ENCODE results near the gene PLCXD1.
"Not testable (repeated sequence)": the region's sequence is repeated elsewhere in the genome, so short reads cannot be mapped to it uniquely, and the experiment has no call there.

Gene PLCXD1

GRCh38 chrX:350534-351323 is 69.5 kb downstream of the PLCXD1 start:
- Histone ChIP-seq H3K27me3 (ENCODE audit: control insufficient read depth, insufficient read depth, low read length) (no peaks in the 10 kb centered on the region), H3K9ac (ENCODE audit: low read depth, low read length) (no peak overlapping the region), H3K4me3 (ENCODE audit: low read depth, low read length) (no peak overlapping the region), H3K36me3 (ENCODE audit: control insufficient read depth, insufficient read depth, low read length) (peaks cover 36% of the 10 kb centered on the region), H3K9me3 (ENCODE audit: control insufficient read depth, insufficient read depth, low read length) (no peaks in the 10 kb centered on the region), H3K27ac (ENCODE audit: low read depth, low read length) (no peak overlapping the region), H3K4me1 (ENCODE audit: control insufficient read depth, insufficient read depth, low read length) (no peaks in the 10 kb centered on the region)

- not testable (repeated sequence) for H3K4me3 ChIP-seq (ENCODE audit: low read depth, low read length); H3K9me3 ChIP-seq (ENCODE audit: control insufficient read depth, insufficient read depth, low read length); H3K9ac ChIP-seq (ENCODE audit: low read depth, low read length); H3K27ac ChIP-seq (ENCODE audit: low read depth, low read length); H3K4me1 ChIP-seq (ENCODE audit: control insufficient read depth, insufficient read depth, low read length); H3K27me3 ChIP-seq (ENCODE audit: control insufficient read depth, insufficient read depth, low read length)
- peaks cover 38% of the 10 kb centered on the region for H3K36me3 ChIP-seq (ENCODE audit: control insufficient read depth, insufficient read depth, low read length)
These were observed 70.1 kb downstream of the PLCXD1 start for GRCh38 chrX:351324-351641.

GRCh38 chrX:351736-352135 is 70.6 kb downstream of the PLCXD1 start:
- Histone ChIP-seq H3K4me3 (ENCODE audit: low read depth, low read length) (no peak overlapping the region), H3K27me3 (ENCODE audit: control insufficient read depth, insufficient read depth, low read length) (no peaks in the 10 kb centered on the region), H3K9ac (ENCODE audit: low read depth, low read length) (no peak overlapping the region), H3K27ac (ENCODE audit: low read depth, low read length) (no peak overlapping the region), H3K4me1 (ENCODE audit: control insufficient read depth, insufficient read depth, low read length) (no peaks in the 10 kb centered on the region), H3K36me3 (ENCODE audit: control insufficient read depth, insufficient read depth, low read length) (peaks cover 36% of the 10 kb centered on the region), H3K9me3 (ENCODE audit: control insufficient read depth, insufficient read depth, low read length) (no peaks in the 10 kb centered on the region)

GRCh38 chrX:352181-352580 is 71.0 kb downstream of the PLCXD1 start:
- Histone ChIP-seq H3K9me3 (ENCODE audit: control insufficient read depth, insufficient read depth, low read length) (no peaks in the 10 kb centered on the region), H3K9ac (ENCODE audit: low read depth, low read length) (no peak overlapping the region), H3K4me3 (ENCODE audit: low read depth, low read length) (no peak overlapping the region), H3K27ac (ENCODE audit: low read depth, low read length) (no peak overlapping the region), H3K36me3 (ENCODE audit: control insufficient read depth, insufficient read depth, low read length) (peaks cover 34% of the 10 kb centered on the region), H3K27me3 (ENCODE audit: control insufficient read depth, insufficient read depth, low read length) (no peaks in the 10 kb centered on the region), H3K4me1 (ENCODE audit: control insufficient read depth, insufficient read depth, low read length) (no peaks in the 10 kb centered on the region)

GRCh38 chrX:352582-353314 is 71.6 kb downstream of the PLCXD1 start:
- Histone ChIP-seq H3K9me3 (ENCODE audit: control insufficient read depth, insufficient read depth, low read length) (no peaks in the 10 kb centered on the region), H3K27me3 (ENCODE audit: control insufficient read depth, insufficient read depth, low read length) (no peaks in the 10 kb centered on the region), H3K27ac (ENCODE audit: low read depth, low read length) (no peak overlapping the region), H3K9ac (ENCODE audit: low read depth, low read length) (no peak overlapping the region), H3K36me3 (ENCODE audit: control insufficient read depth, insufficient read depth, low read length) (peaks cover 36% of the 10 kb centered on the region), H3K4me1 (ENCODE audit: control insufficient read depth, insufficient read depth, low read length) (no peaks in the 10 kb centered on the region), H3K4me3 (ENCODE audit: low read depth, low read length) (no peak overlapping the region)

All from HUES48 (cell line).